ENCODE results near the gene TCP11L2. TPM values are rescaled to one million over a fixed set of nuclear protein-coding genes. Genes with fewer than 3 reads are reported as not detected.
"Not testable (repeated sequence)": the region's sequence is repeated elsewhere in the genome, so short reads cannot be mapped to it uniquely, and the experiment has no call there.

TCP11L2 gene
- total RNA-seq, 2 experiments from 2014 or later: 40.9 to 50.8 TPM

DNA sequence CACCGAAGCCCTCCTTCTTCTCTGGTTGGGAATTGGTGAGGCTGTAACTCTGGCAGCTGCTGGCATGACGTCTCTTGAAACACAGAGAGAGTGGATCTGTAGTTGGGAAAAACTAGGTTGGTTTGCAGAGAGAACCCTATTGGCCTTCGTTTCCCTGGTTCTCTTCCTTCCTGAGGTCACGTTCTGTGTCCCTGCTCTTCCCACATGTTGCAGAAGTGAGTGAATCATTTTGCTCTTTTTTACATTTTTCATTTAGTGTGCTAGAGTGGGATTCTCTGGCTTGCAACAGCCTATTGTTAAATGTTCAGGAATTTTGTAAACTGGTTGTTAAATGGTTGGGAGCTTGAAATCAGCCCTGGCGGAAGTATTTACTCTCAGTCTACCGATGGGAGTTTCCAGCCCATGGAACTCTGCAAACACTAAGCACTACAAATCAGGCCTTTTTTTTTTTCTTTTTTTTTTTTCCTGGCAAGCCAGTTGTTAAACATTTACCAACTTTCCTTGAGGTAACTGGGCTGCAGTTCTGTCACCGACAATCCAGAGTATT lies 27.9 kb upstream of the TCP11L2 start:
- Mint-ChIP-seq H3K4me1 (no peaks in the 10 kb centered on the region), H3K36me3 (no peaks in the 10 kb centered on the region), H3K9me3 (no peaks in the 10 kb centered on the region), H3K27me3 (peaks cover 8% of the 10 kb centered on the region), H3K27ac (no peak overlapping the region), H3K4me3 (no peak overlapping the region)
- ATAC-seq (ENCODE audit: low read depth): no peak
- no peak for DNase-seq
- POLR2A ChIA-PET: no interaction called here

DNA sequence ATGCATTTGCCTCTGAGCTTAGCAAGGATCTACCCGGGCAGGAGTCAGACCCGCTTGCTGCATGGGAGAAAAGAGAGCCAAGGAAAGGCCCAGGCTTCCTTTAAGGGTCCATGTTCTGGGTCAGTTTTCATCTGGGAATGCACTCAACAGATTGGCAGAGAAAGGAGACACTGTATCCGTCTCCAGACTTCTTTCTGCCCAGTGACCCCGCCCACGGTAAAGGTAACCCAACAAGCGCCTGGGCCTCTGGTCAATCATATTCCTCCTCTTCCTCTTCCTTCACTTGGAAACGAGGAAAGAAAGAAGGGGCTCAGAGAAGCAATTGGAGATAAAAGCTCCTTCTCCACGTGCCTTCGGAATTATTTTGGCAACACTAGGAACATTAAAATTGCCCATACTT lies 27.1 kb upstream of the TCP11L2 start:
- no peaks in the 10 kb centered on the region for H3K4me1 Mint-ChIP-seq
- DNase-seq (no peak), ATAC-seq (ENCODE audit: low read depth) (no peak)
- H3K27me3 Mint-ChIP-seq: peaks cover 3% of the 10 kb centered on the region
- no peak overlapping the region for H3K4me3 Mint-ChIP-seq
- no peaks in the 10 kb centered on the region for H3K9me3 Mint-ChIP-seq
- POLR2A ChIA-PET: no interaction called here
- H3K27ac Mint-ChIP-seq: no peak overlapping the region
- no peaks in the 10 kb centered on the region for H3K36me3 Mint-ChIP-seq

DNA sequence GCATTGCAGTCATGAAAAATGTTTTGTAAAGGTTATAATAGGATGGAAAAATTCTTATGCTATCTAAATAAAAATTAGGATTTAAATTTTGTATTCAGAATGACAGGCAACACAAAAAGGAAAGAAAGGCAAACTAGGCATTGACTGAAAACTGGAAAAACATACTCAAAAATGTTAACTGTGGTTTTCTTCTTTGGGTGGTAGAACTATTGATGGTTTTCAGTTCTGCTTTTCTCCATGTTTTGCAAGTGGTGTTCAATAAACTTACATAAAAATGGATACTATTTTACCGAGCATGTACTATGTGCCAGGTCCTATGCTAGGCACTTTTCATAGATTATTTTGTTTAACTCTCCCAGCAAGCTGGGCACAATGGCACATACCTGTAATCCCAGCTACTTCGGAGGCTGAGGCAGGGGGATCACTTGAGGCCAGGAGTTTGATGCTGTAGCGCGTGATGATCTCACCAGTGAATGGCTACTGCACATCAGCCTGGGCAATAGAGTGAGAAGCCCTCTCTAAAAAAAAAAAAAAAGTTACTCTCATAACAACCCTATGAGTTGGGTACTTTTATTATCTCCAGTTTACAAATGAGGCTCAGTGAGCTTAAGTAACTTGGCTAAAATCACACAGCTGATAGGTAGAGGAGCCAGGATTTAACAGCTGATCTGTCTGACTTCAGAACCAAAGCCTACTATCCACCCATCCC lies 26.3 kb upstream of the TCP11L2 start:
- Mint-ChIP-seq H3K27me3 (peaks cover 3% of the 10 kb centered on the region), H3K4me3 (no peak overlapping the region), H3K9me3 (no peaks in the 10 kb centered on the region), H3K36me3 (no peaks in the 10 kb centered on the region), H3K4me1 (no peaks in the 10 kb centered on the region), H3K27ac (no peak overlapping the region)
- POLR2A ChIA-PET: no interaction called here
- no peak for DNase-seq
- ATAC-seq (ENCODE audit: low read depth): no peak

DNA sequence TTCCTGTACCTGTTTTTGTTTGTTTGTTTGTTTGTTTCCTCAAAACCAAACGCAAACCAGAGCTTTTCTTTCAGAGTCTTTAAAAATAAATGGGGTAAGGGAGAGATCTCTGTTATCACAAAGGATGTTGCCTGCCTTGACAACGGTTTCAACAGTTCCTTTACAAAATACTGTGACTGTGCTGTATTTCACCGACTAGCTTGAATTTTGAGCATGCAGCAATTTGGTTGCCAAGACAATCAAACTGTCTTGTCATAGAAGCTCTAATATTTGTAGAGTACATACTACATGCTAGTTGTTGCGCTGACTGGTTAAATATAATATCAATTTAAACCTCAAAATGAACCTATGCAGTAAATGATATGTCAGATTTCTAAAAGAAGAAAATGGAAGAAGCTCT lies 22.4 kb upstream of the TCP11L2 start:
- DNase-seq (no peak), ATAC-seq (ENCODE audit: low read depth) (no peak)
- Mint-ChIP-seq H3K27ac (no peak overlapping the region), H3K9me3 (peaks cover 4% of the 10 kb centered on the region), H3K4me1 (peaks cover 7% of the 10 kb centered on the region), H3K4me3 (no peak overlapping the region), H3K27me3 (peaks cover 6% of the 10 kb centered on the region), H3K36me3 (no peaks in the 10 kb centered on the region)
- POLR2A ChIA-PET: no interaction called here

DNA sequence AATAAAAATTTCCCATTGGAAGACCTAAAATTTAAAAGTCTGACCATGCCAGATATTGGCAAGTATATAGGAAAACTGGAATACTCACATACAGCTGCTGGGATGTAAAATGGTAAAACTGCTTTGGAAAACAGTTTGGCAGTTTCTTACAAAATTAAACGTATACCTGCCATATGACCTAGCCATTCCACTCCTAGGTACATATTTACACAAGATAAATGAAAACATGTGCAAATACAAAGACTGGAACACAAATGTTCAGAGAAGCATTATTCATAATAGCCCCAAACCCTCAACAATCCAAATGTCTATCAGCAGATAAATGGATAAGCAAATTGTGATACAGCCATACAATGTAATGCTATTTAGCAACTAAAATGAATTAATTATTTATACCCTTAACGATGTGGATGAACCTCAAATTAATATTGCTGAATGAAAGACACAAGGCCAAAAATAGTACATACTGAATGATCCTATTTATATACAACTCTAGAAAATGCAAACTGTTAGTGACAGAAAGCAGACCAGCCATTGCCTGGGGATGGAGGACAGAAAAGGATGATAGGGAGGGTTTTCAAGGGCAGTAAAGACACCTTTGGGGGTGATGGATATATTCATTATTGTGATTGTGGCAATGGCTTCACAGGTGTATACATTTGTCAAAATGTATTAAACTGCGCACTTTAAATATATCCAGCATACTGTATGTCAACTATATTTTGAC lies 21.3 kb upstream of the TCP11L2 start:
- ATAC-seq (ENCODE audit: low read depth): no peak
- Mint-ChIP-seq H3K4me1 (peaks cover 7% of the 10 kb centered on the region), H3K36me3 (no peaks in the 10 kb centered on the region), H3K27me3 (peaks cover 6% of the 10 kb centered on the region), H3K27ac (no peak overlapping the region), H3K4me3 (no peak overlapping the region), H3K9me3 (peaks cover 4% of the 10 kb centered on the region)
- POLR2A ChIA-PET: no interaction called here
- no peak for DNase-seq

DNA sequence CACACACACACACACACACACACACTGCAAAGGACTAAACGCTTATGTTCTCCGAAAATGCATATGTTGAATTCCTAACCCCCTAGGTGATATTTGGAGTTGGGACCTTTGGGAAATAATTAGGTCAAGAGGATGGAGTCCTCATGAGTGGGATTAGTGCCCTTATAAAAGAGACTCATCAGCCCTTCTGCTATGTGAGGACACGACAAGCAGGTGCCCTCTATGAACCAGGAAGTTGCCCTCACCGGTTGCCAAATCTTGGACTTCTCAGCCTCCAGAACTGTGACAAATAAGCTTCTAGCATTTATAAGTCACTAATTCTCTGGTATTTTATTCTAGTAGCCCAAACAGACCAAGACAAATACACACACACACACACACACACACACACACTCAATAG lies 20.7 kb upstream of the TCP11L2 start:
- Mint-ChIP-seq H3K9me3 (peaks cover 4% of the 10 kb centered on the region), H3K4me1 (peaks cover 7% of the 10 kb centered on the region), H3K27me3 (peaks cover 6% of the 10 kb centered on the region), H3K4me3 (no peak overlapping the region), H3K27ac (no peak overlapping the region), H3K36me3 (no peaks in the 10 kb centered on the region)
- ATAC-seq (ENCODE audit: low read depth): no peak
- POLR2A ChIA-PET: no interaction called here
- no peak for DNase-seq

DNA sequence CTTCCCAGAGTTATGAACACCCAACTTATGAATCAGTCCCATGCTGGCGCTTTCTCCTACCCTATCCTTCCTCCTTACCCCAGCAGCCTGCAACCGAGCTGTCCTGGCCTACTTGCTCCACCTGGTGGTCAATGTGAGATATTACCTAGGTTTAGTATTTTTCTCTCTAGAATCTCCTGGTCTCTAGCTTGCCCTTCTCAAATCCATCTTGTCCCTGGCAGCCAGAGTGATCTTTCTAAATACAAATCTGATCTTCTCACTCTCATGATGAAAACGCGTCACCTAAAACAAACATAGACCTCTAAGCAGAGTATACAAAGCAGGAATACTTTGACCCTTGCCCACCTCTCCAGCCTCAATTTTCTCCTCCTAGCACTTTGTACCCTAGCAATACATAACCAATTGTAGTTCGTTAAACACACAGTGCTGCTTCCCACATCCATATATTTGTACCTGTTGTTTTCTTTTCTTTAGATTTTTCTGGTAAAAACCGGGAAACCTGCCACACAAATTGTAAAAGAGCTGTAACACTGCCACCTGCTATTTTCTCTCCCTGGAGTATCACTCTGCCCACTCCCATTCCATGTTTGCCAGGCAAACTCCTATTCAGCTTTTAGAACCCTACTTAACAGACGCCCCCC lies 20.0 kb upstream of the TCP11L2 start:
- POLR2A ChIA-PET: no interaction called here

DNA sequence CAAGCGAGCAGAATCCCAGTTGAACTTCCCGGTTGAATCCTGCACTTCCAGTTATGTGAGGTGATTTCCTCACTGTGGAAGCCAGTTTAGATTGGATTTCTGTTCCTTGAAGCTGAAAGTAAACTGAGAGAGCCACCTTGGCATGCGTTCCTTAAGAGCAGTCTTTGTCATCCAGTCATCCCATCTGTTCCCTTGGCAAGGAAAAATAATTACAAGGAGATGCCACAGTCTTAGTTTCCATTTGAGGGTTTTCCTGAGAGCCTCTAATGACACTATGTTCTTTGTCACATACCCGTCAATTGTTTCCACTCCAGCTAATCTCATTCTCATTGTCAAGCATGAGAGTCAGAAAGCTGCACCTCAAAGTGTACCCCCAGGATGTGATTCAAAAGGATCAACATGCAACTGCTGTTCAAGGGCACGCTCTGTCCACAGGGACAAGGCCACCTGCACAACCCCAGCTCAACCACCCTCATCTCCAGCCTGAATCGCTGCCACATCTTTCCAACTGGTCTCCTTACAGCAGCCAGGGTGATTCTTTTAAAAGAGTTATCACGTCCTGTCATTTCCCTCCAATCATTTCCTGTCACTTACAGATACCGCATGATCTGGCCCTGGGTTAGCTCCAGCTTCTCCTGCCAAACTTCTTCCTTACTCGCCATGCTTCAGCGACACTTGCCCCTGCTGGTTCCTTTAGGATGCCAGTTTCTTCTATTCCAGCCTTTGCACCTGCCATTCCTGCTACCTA lies 18.0 kb upstream of the TCP11L2 start:
- POLR2A ChIA-PET: no interaction called here
- Mint-ChIP-seq H3K9me3 (peaks cover 4% of the 10 kb centered on the region), H3K4me3 (no peak overlapping the region), H3K27me3 (peaks cover 3% of the 10 kb centered on the region), H3K36me3 (no peaks in the 10 kb centered on the region), H3K27ac (no peak overlapping the region), H3K4me1 (peaks cover 7% of the 10 kb centered on the region)
- ATAC-seq (ENCODE audit: low read depth) (no peak), DNase-seq (no peak)

More for the DNA sequence above, 20.0 kb upstream of the TCP11L2 start:
- no peak for DNase-seq
- peaks cover 6% of the 10 kb centered on the region for H3K27me3 Mint-ChIP-seq
- H3K36me3 Mint-ChIP-seq: no peaks in the 10 kb centered on the region
- no peak overlapping the region for H3K4me3 Mint-ChIP-seq
- ATAC-seq (ENCODE audit: low read depth): peak; percentile 54
- peaks cover 7% of the 10 kb centered on the region for H3K4me1 Mint-ChIP-seq
- H3K27ac Mint-ChIP-seq: no peak overlapping the region
- peaks cover 4% of the 10 kb centered on the region for H3K9me3 Mint-ChIP-seq

DNA sequence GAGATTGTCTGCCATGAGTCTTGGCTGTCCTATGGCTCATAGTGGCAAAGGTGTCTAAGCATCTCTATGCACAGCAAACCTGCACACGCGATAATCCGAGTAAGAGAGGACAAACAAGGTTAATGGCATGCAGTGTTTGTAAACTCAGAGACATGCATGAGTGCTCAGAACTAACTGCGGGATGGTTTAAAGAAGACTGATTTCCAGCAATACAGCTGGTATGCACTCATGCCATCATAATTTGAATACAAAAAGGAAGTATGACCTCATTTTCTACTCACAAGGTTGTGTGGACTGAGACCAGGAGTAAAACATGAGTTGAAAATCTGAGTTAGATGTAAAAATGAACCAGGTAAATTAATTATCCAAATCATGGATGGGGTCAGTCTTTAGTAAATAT lies 16.6 kb upstream of the TCP11L2 start:
- Mint-ChIP-seq H3K9me3 (peaks cover 4% of the 10 kb centered on the region), H3K4me1 (peaks cover 7% of the 10 kb centered on the region), H3K27me3 (peaks cover 3% of the 10 kb centered on the region), H3K4me3 (no peak overlapping the region), H3K27ac (no peak overlapping the region), H3K36me3 (no peaks in the 10 kb centered on the region)
- ATAC-seq (ENCODE audit: low read depth): no peak
- DNase-seq: no peak
- POLR2A ChIA-PET: no interaction called here

DNA sequence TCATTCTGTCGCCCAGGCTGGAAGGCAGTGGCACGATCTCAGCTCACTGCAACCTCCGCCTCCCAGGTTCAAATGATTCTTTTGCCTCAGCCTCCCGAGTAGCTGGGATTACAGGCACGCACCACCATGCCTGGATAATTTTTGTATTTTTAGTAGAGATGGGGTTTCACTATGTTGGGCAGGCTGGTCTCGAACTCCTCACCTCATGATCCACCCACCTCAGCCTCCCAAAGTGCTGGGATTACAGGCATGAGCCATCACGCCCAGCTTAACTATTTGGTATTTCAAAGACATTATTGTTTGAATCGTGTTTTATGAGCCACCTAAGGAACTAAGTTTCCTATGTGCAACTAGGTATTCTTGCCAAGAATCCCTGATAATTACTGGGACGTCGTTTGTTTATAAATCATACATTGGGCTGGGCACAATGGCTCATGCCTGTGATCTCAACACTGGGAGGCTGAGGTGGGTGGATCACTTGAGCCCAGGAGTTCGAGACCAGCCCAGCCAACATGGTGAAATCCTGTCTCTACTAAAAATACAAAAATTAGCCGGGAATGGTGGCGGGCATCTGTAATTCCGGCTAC lies 15.9 kb upstream of the TCP11L2 start:
- H3K4me1 Mint-ChIP-seq; H3K9me3 Mint-ChIP-seq; H3K36me3 Mint-ChIP-seq; DNase-seq; H3K27ac Mint-ChIP-seq; H3K4me3 Mint-ChIP-seq; POLR2A ChIA-PET; H3K27me3 Mint-ChIP-seq; ATAC-seq (ENCODE audit: low read depth): not testable (repeated sequence)

DNA sequence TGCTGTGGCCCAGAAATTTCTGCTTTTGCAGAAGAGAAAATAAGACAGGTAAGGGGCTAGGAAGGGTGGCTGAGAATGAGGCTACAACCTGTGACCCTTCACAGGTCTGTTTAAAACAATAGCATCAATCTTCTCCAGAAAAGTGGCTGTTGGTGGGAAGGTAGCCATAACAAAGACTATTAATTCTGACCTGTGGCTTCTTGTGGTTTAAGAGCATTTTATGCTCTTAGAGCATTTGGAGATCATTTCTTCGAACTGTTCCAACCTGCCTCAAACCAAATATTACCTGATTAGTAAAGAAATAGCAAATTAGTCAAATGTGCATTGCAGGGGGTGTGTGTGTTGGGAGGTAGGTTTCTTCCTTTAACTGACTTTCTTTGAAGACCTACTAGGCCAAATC lies 15.2 kb upstream of the TCP11L2 start:
- Mint-ChIP-seq H3K27ac (no peak overlapping the region), H3K9me3 (peaks cover 2% of the 10 kb centered on the region), H3K4me1 (peaks cover 7% of the 10 kb centered on the region), H3K4me3 (no peak overlapping the region), H3K36me3 (no peaks in the 10 kb centered on the region), H3K27me3 (peaks cover 3% of the 10 kb centered on the region)
- no peak for ATAC-seq (ENCODE audit: low read depth)
- POLR2A ChIA-PET: no interaction called here
- no peak for DNase-seq

DNA sequence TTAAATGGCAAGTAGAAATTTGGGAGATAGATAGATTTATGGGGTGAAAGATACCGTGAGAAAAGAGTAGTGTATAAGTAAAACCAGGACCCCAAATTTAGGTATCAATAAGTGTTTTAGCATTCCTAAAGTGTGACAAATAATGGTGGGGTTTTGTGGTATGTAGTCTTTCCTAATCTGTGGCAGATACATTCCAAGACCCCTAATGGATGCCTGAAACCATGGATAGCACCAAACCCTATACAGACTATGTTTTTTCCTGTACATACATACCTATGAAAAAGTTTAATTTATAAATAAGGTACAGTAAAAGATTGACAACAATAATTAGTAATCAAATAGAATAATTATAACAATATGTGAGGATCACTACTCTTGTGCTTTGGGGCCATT lies 14.4 kb upstream of the TCP11L2 start:
- ATAC-seq (ENCODE audit: low read depth) (no peak), DNase-seq (no peak)
- H3K27ac Mint-ChIP-seq: no peak overlapping the region
- H3K4me3 Mint-ChIP-seq: no peak overlapping the region
- POLR2A ChIA-PET: no interaction called here
- no peaks in the 10 kb centered on the region for H3K36me3 Mint-ChIP-seq
- H3K27me3 Mint-ChIP-seq: peaks cover 3% of the 10 kb centered on the region
- H3K4me1 Mint-ChIP-seq: peaks cover 7% of the 10 kb centered on the region
- H3K9me3 Mint-ChIP-seq: no peaks in the 10 kb centered on the region

DNA sequence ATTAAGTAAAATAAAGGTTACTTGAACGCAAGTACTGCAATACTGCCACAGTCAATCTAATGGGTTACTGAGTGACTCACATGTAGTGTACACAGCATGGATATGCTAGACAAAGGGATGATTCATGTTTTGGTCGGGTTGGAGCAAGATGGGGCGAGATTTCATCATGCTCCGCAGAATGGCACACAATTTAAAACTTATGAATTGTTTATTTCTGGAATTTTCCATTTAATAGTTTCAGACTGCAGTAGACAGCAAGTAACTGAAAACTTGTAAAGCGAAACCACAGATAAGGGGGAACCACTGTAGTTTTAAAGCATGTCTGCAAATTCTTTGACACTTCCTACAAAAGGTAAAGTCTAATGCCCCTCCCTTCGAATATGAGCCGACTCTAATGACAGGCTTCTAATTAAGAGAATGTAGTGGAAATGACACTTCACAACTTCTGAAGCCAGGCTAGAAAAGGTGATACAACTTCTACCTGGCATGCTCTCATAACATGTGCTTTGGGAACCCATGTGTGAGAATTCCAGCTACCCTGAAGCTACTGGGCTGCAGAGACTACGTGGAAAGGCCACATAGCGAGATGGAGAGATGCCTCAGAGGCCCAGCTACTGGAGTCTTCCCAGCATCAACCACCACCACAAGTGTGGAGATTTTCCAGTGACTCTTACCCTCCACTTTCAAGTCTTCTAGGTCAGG lies 13.9 kb upstream of the TCP11L2 start:
- Mint-ChIP-seq H3K4me3 (no peak overlapping the region), H3K9me3 (no peaks in the 10 kb centered on the region), H3K27me3 (peaks cover 3% of the 10 kb centered on the region), H3K27ac (no peak overlapping the region), H3K36me3 (no peaks in the 10 kb centered on the region), H3K4me1 (peaks cover 7% of the 10 kb centered on the region)
- ATAC-seq (ENCODE audit: low read depth): no peak
- DNase-seq: no peak
- POLR2A ChIA-PET: no interaction called here

Data from activated naive CD8-positive, alpha-beta T cell treated with anti-CD3 and anti-CD28 coated beads, Interleukin-2, amount 10 ng/mL, durations not matched to agents 7 days and 5 days (primary cell).